GM19351 (cell line): ENCODE data around the gene FOXB1.

Experiments used
- ATAC-seq: cut with Tn5 transposase; IDR thresholded peaks from one replicate; pipeline ENCODE4 v1.9.1; 2021; ENCODE audit warnings: mild to moderate bottlenecking, moderate library complexity; ENCODE audit not compliant: unreplicated experiment

Gene FOXB1

GRCh38 chr15:60004009-60004845 is at the start of gene FOXB1:
Gene FOXB1 (plus strand): TSS chr15:60004311. CDS start chr15:60004964, 653 bp downstream.
- ATAC-seq = no peak

DNA sequence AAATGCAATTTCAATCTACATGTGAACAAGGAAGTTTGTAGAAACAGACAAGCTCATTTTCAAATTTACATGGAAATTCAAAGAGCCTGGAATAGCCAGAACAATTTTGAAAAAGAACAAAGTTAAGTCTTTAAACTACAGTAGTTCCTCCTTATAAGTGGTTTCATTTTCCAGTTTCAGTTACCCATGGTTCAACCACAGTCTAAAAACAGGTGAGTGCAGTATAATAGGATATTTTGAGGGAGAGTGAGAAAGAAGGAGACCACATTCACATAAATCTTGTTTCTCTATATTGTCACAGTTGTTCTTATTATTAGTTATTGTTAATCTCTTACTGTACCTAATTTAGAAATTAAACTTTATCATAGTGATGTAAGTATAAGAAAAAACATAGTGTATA is 45.8 kb upstream of the FOXB1 start:
- ATAC-seq = no peak

GRCh38 chr15:59960318-59960717 is 43.8 kb upstream of the FOXB1 start:
- no peak for ATAC-seq

DNA sequence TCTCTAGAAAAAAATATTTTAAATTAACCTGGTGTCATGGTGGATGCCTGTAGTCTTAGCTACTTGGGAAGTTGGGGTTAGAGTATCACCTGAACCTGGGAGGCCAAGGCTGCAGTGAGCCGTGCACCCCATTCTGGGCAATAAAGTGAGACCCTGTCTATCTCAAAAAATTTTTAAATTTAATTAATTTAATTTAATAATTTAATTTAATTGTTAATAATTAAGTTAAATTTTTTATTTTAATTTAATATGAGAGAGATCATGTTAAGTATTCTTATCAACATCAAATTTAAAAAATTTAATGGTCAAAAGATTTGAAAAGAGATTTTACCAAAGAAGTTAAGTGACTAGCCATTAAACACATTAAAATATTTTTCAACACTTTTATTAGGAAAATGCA is 40.8 kb upstream of the FOXB1 start:
- ATAC-seq = no peak

- ATAC-seq = no peak
Measured at GRCh38 chr15:59963925-59964324, 40.2 kb upstream of the FOXB1 start.

GRCh38 chr15:59965741-59966140 is 38.4 kb upstream of the FOXB1 start:
- no peak for ATAC-seq

- ATAC-seq = no peak
Measured at GRCh38 chr15:59966262-59966661, 37.8 kb upstream of the FOXB1 start.

GRCh38 chr15:59968314-59968713 is 35.8 kb upstream of the FOXB1 start:
- no peak for ATAC-seq

DNA sequence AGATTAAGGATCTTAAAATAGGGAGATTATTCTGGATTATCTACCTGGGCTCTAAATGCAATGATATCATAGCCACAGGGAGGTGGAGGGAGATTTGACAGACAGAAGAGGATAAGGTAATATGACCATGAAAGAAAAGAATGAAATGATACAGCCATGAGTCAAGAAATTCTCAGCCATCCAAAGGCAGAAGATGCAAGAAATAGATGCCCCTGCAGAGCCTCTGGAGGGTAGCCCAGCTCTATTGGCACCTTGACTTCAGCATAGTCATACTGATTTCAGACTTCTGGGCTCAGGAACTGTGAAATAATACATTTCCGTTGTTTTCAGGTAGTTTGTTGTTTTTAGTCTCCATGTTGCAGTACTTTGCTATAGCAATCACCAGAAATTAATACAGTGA is 31.9 kb upstream of the FOXB1 start:
- no peak for ATAC-seq

GRCh38 chr15:59976480-59977271 is 27.4 kb upstream of the FOXB1 start:
- ATAC-seq = no peak

DNA sequence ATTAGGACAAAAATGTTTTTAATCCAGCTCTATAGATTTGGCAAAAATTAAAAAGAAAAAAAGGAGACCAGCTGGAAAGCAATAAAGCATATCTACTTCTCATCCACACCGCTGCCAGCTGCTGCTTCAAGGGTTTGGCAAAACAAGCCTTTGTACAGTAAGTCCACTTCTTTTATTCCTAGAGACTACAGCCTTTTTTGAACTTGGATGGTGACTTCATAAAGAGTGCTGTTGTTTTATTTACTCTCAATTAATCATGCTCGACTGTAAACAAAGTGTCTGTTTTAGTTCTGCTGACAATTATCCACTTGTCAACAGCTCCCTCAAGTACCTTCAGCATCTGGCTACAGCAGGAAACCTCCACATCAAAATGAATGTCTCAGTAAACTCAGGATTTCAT is 12.3 kb upstream of the FOXB1 start:
- ATAC-seq = no peak

DNA sequence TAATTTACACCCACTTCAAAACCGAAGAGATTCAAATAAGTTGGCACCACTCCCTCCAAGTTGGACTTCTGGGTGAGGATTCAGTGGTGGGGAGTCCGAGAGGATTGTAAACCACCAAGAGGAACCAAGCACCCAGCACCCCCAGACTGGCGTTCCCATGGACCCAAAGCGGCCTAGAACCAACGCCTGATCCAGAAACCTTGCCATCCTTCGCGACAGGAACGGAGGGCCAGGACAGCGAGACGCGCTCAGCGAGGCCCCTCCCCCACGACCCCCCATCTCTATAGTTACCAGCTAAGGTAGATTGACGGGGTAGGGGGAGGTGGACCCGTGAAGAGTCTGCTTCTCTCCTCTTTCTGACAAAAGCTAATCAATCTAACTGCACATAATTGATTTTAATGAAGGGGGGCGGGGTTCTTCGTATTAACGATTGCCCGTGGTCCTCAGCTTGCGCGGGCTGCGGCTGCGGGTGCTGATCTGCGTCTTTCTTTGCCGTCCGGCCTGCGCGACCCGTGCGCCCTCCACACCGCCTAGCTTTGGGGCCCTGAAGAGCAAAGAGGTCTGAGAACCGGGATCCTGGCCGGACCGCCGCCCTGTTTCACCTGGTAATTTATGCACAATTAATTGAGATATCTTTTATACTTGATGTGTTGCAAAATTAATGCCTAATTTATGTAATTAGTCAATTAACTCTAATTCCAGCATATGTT is 10.9 kb upstream of the FOXB1 start:
- no peak for ATAC-seq

DNA sequence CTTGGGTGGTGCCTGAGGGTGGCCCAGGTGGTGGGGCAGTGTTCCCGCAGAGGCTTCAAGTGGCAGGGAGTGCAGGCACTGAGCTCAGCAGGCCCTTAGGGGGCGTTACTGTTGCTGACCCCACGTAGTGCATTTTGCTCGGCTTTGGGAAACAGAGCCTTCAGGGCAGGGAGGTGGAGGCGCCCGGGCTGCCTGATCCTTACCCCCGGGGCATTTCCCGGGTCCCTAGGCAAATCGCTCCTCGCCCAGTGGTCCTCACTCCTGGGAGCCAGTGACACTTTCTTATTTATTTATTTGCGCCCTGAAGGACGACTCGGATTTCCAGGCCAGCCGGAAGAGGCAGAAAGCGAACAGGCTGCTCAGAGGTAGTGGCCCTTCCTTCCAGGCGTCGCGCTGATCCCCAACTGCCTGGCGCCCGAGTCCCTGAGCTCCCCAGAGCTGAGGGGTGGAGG is 10.1 kb upstream of the FOXB1 start:
- ATAC-seq = no peak

GRCh38 chr15:59994526-59994887 is 9.6 kb upstream of the FOXB1 start:
- no peak for ATAC-seq

DNA sequence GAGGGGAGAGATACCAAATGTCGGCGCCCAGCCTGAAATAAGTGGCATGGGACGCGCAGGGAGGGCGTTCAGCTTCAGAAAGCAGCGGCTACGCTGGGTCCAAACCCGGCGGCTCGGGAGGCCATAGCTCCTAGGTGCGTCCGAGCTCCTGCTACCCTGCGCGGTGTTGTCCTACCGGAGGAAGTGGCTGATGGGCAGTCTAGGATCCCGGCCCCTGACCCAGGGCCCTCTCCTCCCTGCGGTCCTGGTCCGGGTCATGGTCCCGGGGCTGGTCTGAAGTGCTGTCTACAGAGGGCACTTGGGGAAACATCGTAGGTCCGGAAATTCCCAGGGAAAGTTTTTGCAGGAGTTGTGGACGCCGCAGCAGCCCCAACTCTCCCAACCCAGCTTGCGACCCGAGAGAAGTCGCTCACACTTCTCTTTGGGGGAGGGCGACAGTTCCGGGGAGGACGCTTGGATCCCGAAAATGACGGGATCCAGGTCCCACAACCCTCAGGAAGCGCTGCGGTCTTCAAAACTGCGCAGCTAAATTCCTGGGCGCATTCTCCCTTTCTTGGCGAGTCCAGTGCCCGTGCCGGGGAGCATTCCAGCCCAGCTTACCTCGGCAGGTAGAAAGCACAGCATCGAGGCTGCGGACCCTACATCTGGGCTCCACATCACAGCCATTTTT is 9.1 kb upstream of the FOXB1 start:
- ATAC-seq = no peak

GRCh38 chr15:59995568-59996297 is 8.4 kb upstream of the FOXB1 start:
- no peak for ATAC-seq

- ATAC-seq = no peak
Measured at GRCh38 chr15:59996298-59997041, 7.6 kb upstream of the FOXB1 start.

DNA sequence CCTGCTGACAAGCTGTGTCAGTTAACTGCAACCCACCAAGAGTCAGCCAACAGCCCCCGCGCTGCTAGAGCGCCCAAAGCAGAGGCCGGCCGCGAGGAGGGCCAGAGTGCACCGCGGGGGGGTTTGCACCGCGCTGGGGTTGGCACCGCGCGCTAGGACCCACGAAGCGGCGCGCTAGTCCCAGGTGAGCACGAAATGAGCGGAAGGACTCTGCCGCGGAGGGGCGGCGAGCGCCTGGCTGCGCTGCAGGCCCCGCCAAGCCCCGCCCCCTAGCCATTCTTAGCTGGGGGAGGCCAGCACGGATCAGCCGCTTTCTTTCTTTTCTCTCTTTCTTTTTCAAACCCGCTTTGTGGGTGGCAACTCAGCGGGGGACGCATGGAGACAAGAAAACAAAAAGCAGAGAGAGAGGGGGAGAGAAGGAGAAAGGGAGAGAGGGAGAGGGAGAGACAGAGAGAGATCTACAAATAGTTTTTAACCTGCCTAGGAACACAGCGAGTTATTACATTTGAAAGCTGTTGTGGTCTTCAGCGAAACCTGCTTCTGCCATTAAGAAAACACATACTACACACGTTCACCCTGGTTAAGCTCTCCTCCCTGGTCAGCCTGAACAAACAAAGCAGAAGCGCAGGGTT is 6.9 kb upstream of the FOXB1 start:
- ATAC-seq = peak; percentile 89

- no peak for ATAC-seq
Measured at GRCh38 chr15:59998305-59998949, 5.7 kb upstream of the FOXB1 start.
